ENCODE measurements around the gene ARSB. TPM values are rescaled to one million over a fixed set of nuclear protein-coding genes. Genes with fewer than 3 reads are reported as not detected.

Gene ARSB
- total RNA-seq, 1 donor from 2014 or later, result 30.2 TPM

GRCh38 chr5:78791501-78792100 lies 193.5 kb downstream of the ARSB start:
- H3K9me3 Mint-ChIP-seq (ENCODE audit: unreplicated experiment), result no peaks in the 10 kb centered on the region
- Histone ChIP-seq H3K4me2 (ENCODE audit: low read length) (no peak overlapping the region), H3K4me1 (ENCODE audit: insufficient read depth, low read length) (peaks cover 4% of the 10 kb centered on the region), H3K9me3 (ENCODE audit: insufficient read depth, low read depth, low read length) (no peaks in the 10 kb centered on the region), H3K79me2 (ENCODE audit: insufficient read depth, low read length) (no peaks in the 10 kb centered on the region), H3K9ac (ENCODE audit: low read length) (no peak overlapping the region), H4K20me1 (ENCODE audit: insufficient read depth, low read length) (no peaks in the 10 kb centered on the region), H2AFZ (ENCODE audit: low read depth, low read length) (no peak overlapping the region), H3K4me3 (ENCODE audit: insufficient read depth, low read depth, low read length) (no peak overlapping the region), H3K27ac (ENCODE audit: low read depth, low read length) (no peak overlapping the region), H3K27me3 (ENCODE audit: insufficient read depth, low read length) (no peaks in the 10 kb centered on the region), H3K36me3 (ENCODE audit: insufficient read depth, low read length) (no peaks in the 10 kb centered on the region)
- peaks cover 4% of the 10 kb centered on the region for H3K27me3 Mint-ChIP-seq (ENCODE audit: low read depth, unreplicated experiment)
- no peaks in the 10 kb centered on the region for H3K36me3 Mint-ChIP-seq (ENCODE audit: low read depth, unreplicated experiment)
- FAIRE-seq, result no peak
- TF ChIP-seq EZH2 (IDR thresholded peaks at IDR 0.05; ENCODE audit: insufficient read depth, low read length) (no peak), CTCF (IDR thresholded peaks at IDR 0.05; ENCODE audit: insufficient read depth, low read depth, low read length) (no peak)
- no peak for DNase-seq (ENCODE audit: low read depth)
- peaks cover 15% of the 10 kb centered on the region for H3K4me1 Mint-ChIP-seq (ENCODE audit: low read depth, unreplicated experiment)
- no peak overlapping the region for H3K4me3 Mint-ChIP-seq (ENCODE audit: unreplicated experiment)
- no peak overlapping the region for H3K27ac Mint-ChIP-seq (ENCODE audit: unreplicated experiment)

GRCh38 chr5:78787783-78788182 lies 197.3 kb downstream of the ARSB start:
- Histone ChIP-seq H3K27me3 (ENCODE audit: insufficient read depth, low read length) (no peaks in the 10 kb centered on the region), H3K27ac (ENCODE audit: low read depth, low read length) (no peak overlapping the region), H3K79me2 (ENCODE audit: insufficient read depth, low read length) (no peaks in the 10 kb centered on the region), H3K36me3 (ENCODE audit: insufficient read depth, low read length) (no peaks in the 10 kb centered on the region), H3K4me3 (ENCODE audit: insufficient read depth, low read depth, low read length) (no peak overlapping the region), H3K9ac (ENCODE audit: low read length) (no peak overlapping the region), H2AFZ (ENCODE audit: low read depth, low read length) (no peak overlapping the region), H3K4me1 (ENCODE audit: insufficient read depth, low read length) (no peaks in the 10 kb centered on the region), H3K4me2 (ENCODE audit: low read length) (no peak overlapping the region), H3K9me3 (ENCODE audit: insufficient read depth, low read depth, low read length) (no peaks in the 10 kb centered on the region), H4K20me1 (ENCODE audit: insufficient read depth, low read length) (no peaks in the 10 kb centered on the region)
- Mint-ChIP-seq H3K27me3 (ENCODE audit: low read depth, unreplicated experiment) (peaks cover 4% of the 10 kb centered on the region), H3K4me1 (ENCODE audit: low read depth, unreplicated experiment) (no peaks in the 10 kb centered on the region), H3K36me3 (ENCODE audit: low read depth, unreplicated experiment) (peaks cover 1% of the 10 kb centered on the region), H3K27ac (ENCODE audit: unreplicated experiment) (no peak overlapping the region), H3K4me3 (ENCODE audit: unreplicated experiment) (no peak overlapping the region), H3K9me3 (ENCODE audit: unreplicated experiment) (peaks cover 2% of the 10 kb centered on the region)
- no peak for DNase-seq (ENCODE audit: low read depth)
- no peak for TF ChIP-seq EZH2 (IDR thresholded peaks at IDR 0.05; ENCODE audit: insufficient read depth, low read length)
- no peak for TF ChIP-seq CTCF (IDR thresholded peaks at IDR 0.05; ENCODE audit: insufficient read depth, low read depth, low read length)
- no peak for FAIRE-seq

- Mint-ChIP-seq H3K27me3 (ENCODE audit: low read depth, unreplicated experiment) (peaks cover 2% of the 10 kb centered on the region), H3K4me1 (ENCODE audit: low read depth, unreplicated experiment) (no peaks in the 10 kb centered on the region), H3K36me3 (ENCODE audit: low read depth, unreplicated experiment) (peaks cover 6% of the 10 kb centered on the region), H3K27ac (ENCODE audit: unreplicated experiment) (no peak overlapping the region), H3K9me3 (ENCODE audit: unreplicated experiment) (peaks cover 3% of the 10 kb centered on the region), H3K4me3 (ENCODE audit: unreplicated experiment) (no peak overlapping the region)
- no peak for TF ChIP-seq CTCF (IDR thresholded peaks at IDR 0.05; ENCODE audit: insufficient read depth, low read depth, low read length)
- no peak for TF ChIP-seq EZH2 (IDR thresholded peaks at IDR 0.05; ENCODE audit: insufficient read depth, low read length)
- Histone ChIP-seq H3K4me1 (ENCODE audit: insufficient read depth, low read length) (no peaks in the 10 kb centered on the region), H3K27ac (ENCODE audit: low read depth, low read length) (no peak overlapping the region), H3K36me3 (ENCODE audit: insufficient read depth, low read length) (no peaks in the 10 kb centered on the region), H3K4me2 (ENCODE audit: low read length) (no peak overlapping the region), H3K4me3 (ENCODE audit: insufficient read depth, low read depth, low read length) (no peak overlapping the region), H3K79me2 (ENCODE audit: insufficient read depth, low read length) (no peaks in the 10 kb centered on the region), H3K9ac (ENCODE audit: low read length) (no peak overlapping the region), H3K9me3 (ENCODE audit: insufficient read depth, low read depth, low read length) (no peaks in the 10 kb centered on the region), H4K20me1 (ENCODE audit: insufficient read depth, low read length) (no peaks in the 10 kb centered on the region), H3K27me3 (ENCODE audit: insufficient read depth, low read length) (no peaks in the 10 kb centered on the region), H2AFZ (ENCODE audit: low read depth, low read length) (no peak overlapping the region)
- DNase-seq (ENCODE audit: low read depth) (no peak), FAIRE-seq (no peak)
These were observed 199.7 kb downstream of the ARSB start for GRCh38 chr5:78785454-78785853.

Data from astrocyte (in vitro differentiated cells and primary cell).